Measurements from ENCODE around the gene DCUN1D4.

DCUN1D4 gene

DNA sequence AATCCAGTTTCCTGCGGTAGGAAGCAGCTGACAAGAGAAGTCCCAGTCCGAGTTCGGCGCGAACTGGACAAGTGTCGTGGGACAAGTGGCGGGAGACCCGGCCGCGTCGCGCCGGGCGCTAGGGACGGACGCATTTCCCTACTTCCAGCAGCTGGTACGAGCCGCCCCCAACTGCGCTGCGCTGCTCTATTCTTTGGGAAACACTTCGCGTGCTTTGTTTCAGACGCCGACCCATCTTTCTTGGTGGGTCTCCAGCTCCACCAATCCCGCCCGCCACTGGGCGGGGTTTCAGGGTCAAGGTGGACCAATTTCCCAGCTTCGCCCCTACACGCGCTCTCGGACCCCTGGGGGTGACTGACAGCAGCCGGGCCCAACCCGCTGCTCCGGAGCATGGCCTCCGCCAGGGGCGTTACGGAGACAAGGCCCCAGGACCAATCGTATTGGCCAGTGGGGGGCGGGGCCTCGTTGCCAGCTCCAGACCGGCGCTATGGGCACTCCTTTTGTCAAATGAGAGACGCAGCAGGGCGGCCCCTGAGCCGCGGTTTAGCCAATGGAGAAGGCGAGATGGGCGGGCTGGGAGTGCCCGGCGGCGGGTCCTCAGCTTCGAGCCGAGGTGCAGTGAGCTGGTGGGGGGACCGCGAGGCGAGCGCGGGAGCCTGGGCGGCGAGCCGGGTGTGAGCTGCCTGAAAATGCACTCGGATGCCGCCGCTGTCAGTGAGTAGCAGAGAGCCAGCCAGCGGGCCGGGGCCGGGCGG is at the start of gene DCUN1D4:
TSS of gene DCUN1D4 (plus strand) at position 600 of the 755 bp plus-strand sequence. CDS start at position 690, 90 bp downstream.
- DNase-seq, result peak; percentile 97

DNA sequence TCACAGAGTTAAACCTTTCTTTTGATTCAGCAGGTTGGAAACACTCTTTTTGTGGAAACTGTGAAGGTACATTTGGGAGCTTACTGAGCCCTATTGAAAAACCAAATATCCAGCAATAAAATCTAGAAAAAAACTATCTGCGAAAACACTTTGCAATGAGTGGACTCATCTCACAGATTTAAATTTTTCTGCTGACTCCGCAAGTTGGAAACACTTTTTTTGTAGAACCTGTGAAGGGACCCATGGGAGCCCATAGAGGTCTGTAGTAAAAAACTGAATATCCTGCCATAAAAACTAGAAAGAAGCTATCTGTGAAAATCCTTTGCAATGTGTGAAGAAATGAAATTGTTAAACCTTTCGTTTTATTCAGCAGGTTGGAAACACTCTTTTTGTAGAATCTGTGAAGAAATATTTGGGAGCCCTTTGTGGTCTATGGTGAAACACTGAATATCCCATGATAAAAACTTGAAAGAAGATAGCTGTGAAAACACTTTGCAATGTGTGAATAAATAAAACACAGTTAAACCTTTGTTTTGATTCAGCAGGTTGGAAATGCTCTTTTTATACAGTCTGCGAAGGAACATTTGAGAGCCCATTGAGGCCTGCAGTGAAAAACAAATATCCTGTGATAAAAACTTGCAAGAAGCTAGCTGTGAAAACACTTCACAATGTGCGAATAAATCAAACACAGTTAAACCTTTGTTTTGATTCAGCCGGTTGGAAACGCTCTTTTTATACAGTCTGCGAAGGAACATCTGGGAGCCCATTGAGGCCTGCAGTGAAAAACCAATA is 22.3 kb upstream of the DCUN1D4 start:
- no peak for DNase-seq

DNA sequence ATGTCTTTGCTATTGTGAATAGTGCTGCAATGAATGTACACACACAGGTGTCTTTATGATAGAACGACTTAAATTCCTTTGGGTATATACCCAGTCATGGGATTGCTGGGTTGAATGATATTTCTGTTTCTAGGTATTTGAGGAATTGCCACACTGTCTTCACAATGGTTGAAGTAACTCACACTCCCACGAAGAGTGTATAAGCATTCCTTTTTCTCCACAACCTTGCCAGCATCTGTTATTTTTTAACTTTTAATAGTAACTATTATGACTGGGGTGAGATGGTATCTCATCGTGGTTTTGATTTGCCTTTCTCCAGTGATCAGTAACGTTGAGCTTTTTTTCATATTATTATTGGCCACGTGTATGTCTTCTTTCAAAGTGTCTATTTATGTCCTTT is 17.6 kb upstream of the DCUN1D4 start:
- no peak for DNase-seq

DNA sequence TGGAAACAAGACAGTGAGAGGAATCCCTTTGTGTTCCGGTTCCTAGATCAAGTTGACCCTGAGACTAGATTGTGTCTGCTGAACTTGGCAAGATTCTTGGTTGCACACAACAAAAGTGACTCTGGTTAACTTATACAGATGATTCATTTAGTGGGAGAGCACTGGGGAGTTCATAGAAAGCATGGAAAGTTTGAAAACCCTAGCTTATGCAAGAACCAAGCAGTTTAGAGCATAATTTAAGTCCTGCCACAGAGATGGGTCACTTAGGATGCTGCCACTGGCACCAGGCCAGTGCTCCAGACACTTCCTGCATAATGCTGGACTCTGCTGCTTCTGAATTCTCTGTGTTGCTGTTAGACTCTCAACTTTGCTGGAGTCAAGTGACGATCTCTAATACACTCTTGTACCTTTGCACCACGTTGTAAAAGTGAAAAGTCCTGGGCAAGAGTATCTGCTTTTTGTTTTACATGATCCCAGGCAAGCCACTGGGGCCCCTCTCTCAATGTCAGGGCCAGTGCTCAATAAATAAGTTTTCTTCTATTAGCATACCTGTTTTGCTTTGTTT is 12.7 kb upstream of the DCUN1D4 start:
- no peak for DNase-seq

DNA sequence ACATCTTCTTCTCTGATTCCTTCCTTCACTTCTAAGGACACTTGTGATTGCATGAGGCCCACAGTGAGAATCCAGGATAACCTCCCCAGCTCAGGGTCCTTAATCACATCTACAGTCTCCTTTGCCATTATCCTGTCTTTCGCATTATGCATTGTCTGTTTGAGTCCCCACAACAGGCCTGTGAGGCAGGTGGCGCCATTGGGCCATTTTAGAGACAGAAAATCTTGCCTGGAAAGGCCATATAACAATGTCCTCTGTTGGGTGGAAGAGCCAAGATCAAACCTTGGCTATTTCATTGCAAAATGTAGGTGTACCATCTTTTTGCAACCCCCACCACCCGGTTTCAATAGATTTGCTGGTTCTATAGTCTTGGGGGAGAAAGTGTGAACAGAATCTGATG is 11.8 kb upstream of the DCUN1D4 start:
- peak; percentile 13 for DNase-seq

DNA sequence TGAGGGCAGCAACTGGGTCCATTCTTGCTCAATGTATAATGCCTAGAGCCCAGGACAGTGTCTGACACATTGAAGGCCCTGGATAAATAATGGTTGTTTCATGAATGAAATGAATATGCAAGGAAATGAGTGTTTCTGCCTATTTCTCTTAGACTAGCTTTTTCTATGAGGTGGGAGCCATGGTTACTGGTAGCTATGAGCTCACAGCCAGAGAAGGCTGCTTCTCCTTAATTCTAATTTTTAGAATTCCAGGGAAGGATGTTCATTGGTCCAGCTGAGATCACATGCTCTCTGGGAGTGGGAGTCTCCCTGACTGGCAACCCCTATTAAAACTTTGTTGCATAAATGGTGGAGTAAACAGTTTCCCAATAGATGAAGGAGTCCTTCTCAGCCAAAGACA is 9.7 kb upstream of the DCUN1D4 start:
- DNase-seq, result no peak

DNA sequence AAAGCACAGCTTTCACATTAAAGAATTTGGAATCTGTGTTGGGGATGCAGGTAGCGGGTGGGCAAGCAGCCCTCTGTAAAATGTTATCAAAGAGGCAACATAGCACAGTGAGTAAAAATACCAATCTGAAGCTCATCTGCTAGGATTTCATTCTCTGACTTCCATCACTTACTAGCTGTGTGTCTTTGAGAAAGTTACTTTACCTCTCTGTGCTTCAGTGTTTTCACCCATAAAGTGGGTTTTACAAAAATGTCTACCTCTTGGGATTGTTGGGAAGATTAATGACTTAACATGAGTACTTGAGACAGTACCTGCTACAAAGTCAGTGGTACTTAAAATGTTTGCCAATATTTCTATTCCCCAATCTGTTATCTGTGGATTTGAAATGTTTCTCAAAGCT is 7.9 kb upstream of the DCUN1D4 start:
- DNase-seq, result no peak

DNA sequence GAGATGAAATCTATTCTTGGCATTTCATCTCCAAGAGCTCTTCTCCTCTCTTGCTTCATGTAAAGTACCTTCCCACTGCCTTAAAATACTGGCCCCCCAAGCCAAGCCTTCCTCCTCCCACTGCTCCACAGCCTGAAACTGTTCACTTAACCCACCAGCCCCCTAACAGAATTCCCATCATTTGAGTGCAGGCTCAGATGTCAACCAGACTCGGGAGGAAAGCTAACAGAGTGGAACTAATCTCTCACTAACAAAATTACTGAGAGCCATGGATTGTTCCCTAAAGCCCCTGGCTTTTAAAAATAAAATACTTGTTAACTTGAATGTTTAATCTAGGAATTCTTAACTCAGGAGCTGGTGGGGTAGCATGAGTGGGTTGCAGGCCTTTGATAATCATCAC is 7.1 kb upstream of the DCUN1D4 start:
- no peak for DNase-seq

DNA sequence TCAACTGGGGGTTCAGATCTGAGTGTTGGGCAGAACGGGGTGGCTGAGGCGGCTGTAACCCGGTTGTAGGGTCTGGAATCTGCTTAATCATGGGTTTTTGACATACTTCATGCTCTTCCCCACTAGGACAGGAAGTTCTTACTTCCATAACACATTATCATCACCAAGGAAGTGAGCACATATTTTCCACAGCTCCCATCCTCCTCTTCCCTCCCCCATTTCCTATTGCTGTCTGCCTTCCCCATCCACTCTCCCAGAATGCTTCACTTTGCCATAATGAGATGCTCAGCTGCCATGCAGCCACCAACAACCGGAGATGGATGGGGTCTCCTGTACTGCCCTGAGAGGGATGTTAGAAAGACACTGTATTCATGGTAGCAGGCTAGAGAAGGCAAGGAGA is 6.4 kb upstream of the DCUN1D4 start:
- DNase-seq, result no peak

DNA sequence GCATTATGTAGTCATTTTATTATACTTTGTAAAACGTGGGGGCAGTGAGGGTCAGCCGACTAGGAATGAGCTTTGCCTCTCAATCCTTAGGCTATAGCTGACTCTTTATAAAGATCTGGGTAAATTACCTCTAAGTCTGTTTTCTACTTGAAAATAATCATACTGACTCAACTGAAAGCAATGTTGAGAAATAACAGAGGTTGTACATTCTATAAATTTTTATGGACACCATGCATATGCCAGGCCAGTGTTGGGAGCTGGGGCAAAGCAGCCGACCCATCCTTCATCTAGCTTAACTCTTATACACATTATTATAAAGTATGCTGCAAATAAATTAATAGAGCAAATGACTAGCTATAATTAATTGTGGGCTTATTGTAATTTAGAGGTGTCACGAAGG is 2.2 kb upstream of the DCUN1D4 start:
- no peak for DNase-seq

DNA sequence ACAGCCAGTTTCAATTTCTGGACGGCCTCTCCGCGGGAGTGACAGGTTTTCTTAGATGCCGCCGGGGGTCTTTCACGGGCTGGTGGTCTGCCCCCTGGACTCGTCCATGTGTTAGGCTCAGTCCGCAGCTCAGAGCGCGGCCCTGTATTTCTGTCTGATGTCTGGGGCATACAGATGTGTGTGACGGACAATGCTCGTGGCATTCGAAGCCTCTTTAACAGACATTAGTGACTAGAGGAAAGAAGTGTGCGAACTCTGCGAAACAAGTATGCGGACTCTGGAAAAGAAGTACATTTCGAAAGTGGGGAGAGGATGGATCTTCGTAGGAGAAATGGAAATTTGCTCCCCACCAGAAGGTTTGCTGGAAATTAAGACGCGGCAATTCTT is 793 bp upstream of the DCUN1D4 start:
- DNase-seq, result no peak

DNA sequence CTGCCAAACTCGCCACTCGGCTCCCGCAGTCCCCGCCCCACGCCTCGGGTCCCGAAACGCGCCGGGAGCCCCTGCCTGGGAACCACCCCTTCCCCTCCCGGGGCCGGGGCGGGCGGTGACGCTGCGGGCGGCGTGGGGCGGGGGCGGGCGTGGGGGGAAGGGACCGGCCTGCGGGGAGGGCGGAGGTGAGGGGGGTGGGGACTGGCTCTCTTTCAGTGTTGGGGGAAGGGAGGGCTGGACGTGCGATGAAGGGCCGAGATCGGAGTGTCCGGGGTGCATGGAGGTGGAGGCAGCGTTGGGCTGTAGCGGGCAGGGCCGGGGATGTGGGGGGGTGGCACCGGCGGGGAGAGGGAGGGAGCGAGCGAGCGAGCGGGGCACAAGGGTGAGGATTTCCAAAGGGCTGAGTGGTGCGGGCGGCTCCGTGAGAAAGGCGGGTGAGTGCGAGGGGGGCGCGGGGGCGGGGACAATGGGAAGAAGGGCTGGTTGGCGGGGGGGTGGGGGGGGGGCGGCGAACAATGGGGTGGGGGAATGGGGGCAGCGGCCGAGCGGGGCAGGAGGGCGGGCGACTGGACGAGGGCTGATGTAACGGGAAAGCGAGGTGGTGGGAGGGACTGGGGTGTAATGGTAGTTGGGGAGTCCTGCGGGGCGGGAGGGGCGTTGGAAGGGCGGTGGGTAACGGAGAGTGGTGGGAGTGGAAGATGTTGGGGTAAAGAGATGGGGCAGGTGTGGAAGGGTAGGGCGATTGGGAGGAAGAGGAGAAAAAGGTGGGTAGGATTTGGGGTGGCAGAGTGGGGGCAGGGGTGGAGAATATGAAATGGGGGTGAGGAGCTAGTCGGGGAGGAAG is 578 bp downstream of the DCUN1D4 start:
- no peak for DNase-seq

DNA sequence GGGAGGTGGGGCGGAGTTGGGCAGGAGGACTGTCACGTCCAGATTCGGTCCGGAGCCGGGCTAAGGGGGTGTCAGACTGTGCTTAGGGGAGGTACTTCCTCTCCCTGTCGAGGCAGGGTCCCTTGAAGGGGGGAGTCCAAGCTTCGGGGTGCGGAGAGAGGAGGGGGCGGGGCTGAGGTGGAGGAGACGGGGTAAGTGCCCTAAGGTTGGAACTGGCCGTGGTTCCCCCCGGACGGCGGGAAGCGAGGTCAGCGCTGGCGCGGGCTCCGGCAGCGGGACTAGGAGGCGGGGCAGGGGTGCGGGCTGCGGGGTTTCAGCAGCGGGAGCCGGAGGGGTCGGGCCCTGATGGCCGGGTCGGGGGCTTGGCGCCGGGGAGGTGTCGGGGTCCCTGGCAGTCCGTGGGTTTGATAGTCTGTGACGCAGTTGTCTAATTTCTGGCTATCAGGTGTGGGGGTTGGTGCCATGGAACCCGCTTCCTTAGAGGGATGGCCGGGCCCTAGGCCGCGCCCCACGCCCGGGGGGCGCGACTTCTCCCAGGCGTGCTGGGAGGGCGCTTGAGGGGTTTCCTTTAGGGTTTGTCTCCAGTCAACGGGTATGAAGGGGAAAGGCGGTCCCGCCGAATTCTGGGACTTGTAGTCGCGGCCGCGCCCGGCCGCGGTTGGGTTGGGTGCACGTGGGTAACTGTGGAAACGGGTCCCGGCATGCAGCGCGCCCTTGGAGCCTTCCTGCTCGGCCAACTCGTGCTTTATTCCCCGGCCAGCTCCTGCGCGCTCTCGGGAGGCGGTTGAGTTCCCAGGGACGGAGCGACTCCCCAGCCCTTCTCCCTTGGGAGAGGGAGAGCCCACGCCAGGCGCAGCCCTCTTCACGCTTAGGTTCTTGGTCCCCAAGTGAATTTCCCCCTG is 1.5 kb downstream of the DCUN1D4 start:
- DNase-seq, result peak; percentile 72

DNA sequence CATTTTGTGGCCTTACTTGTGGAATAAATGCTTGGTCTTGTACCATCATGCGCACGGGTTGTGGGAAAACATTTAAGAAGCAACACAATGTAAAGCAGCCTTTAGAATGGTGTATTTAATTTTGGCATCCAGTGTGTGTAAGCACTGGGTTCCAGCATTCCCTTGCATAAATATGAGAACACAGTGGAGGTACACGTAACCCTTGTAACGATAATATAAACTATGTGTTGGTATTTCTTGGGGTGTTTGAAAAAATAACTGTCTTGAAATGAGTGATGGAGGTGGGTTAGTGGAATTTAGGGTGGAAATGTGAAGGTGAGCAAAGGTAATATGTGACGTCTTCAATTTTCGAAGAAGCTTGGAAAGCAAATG is 2.1 kb downstream of the DCUN1D4 start:
- no peak for DNase-seq

DNA sequence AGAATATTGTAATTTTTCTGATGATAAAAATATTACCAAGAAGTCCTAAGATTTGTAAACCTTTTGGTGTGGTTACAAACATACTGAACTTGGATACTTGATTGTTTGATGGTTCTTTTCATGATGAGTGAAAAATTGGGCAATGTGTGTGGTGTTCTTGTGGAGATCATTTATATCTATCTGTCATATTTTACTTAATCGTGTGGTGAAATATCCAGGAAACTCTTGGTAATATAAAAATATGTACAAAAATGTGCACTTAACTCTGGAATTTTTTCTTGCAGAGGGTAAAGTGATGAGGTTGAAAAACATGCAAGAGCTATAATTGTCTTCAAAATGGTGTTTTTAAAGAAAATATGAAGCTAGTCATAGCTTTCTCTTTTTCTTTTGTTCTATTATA is 2.8 kb downstream of the DCUN1D4 start:
- no peak for DNase-seq

DNA sequence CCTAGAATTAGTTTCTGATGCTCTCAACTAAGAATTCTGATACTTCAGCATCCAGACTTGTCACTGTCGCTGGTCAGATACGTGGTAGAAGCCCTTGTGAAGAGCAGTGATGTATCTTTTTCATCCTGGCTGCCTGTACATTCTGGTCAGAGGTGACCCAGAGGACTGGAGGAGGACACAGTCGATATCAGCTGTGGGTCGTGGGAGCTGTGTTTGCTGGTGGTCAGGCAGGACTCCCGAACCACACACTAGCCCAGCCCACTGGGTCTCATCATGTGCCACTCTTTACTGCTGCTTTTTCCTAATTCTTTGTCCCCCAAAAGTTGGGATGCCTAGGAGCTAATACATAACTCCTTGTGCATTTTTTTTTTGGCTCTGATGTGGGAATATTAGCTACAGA is 6.5 kb downstream of the DCUN1D4 start:
- DNase-seq, result no peak

DNA sequence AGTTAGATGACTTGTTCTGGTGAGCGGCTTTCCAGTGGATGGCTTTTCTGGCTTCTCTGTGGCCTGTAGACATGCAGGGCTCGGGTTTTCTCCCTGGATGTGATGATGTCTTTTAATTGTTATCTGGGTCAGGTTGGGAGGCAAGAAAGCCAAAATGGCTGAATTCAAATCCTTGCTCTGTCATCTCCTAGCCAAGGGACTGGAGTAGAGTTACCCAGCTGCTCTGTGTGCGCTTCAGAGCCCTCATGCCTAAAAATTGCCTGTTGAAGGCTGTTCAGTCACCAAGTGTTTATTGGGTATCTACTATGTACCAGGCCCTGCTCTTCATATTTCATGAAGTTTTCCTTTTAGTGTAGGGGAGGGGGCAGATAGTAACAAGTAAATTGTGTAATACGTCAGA is 7.3 kb downstream of the DCUN1D4 start:
- no peak for DNase-seq

DNA sequence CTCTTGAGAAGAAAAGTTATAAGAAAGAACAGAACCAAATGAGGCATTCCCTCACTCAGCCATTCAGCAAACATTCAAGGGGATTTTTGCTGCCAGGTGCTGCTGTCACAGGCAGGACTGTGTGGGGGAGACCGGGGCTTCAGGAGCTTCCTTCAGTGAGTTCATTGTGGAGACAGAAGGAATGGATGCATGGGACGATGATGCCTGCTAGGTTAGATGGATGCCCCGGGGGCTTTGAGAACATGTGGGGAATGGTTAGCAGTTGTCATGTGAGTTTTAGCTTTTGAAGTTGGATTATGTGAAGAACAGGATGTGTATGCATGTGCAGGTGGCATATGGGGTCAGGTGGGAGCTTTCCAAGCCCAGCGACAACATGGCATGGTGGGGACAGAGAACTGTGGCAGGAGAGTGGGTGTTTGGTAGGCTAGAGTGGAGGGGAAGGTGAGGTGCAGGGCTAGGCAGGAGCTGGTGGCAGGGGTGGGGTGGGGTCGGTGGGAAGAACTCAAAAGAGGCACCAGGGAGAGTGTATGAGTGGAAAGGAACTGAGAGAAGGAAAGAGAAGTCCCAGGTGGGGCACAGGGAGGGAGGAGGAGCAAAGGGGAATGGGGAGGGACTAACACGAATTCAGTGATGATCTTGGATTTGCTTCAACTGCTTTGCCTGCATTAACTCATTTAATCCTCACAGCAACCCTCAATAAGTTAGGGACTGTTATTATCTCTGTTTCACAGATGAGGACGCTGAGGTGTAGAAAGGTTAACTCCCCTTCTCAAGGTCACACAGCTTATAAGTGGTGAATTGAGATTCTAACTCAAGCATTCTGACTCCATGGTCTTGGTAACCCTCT is 8.4 kb downstream of the DCUN1D4 start:
- no peak for DNase-seq

DNA sequence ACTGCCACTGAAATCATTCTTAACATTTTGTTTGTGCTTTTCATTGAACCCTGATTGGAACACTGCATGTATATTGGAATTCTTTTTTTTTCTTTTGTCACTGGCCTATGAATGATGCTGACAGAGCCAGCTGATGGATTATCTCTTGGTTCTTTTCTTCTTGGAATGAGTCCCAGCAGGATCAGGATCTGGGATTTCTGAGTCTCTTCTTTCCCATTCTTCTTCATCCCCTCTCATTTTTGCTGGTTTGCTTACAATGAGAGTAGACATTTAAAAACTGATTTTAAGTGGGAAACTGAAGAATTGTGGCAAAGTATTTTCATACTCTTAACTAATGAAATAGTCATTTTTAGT is 9.0 kb downstream of the DCUN1D4 start:
- no peak for DNase-seq

DNA sequence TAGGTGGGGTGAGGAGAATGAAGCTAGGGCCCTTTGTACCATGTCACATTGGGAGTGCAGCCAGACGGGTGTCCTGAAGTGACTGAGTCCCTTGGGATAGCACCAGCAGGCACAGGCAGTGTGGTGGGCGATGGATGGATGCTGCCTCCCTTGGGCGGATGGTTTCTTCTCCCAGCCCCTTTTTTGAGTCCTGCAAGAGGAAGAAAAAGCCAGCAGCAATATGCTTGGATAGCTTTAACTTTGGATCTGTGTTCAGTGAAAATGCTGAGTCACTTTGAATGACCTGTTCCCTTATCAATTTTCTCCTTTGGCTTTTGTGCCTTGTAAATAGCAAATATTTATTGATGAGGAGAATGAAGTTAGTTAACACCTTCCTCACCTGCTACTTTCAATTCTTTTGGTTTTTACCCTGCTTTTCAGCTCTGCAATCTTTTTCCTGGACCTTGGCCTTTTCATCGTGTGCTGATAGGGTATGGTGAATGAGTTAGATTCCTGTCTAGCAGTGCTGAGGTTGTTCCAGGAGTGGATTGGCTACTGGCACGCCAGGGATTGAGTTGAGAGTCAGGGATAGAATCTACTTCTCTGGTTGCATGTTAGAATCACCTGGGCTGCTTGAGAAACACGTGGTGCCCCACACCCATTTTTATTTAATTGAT is 10.2 kb downstream of the DCUN1D4 start:
- DNase-seq, result no peak

DNA sequence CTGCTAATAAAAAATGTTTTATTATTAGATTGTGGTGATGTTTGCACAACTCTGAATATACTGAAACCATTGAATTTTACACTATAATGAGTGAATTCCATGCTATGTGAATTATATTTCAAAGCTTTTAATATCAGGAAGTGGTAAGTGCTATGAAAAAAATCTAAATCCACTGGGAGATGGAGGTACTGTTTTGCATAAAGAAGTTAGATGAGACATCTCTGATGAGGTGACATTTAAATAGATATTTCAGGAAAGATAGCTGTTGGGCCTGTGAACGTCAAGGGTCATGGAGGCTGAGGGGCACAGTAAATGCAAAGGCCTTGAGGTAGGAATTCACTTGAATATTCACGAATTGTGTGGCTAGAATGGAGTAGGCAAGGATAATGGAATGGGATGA is 12.3 kb downstream of the DCUN1D4 start:
- DNase-seq, result no peak
